IPS-18c (cell line): Measurements from ENCODE around the gene INSYN1.

ENCODE experiments used
- H3K4me3 ChIP-seq: 2 replicates; pipeline ENCODE4 v1.7.0; 2013; ENCODE audit warnings: low read depth, mild to moderate bottlenecking, low read length, moderate library complexity; ENCODE audit not compliant: insufficient read depth
- H3K9me3 ChIP-seq: one replicate; pipeline ENCODE4 v1.6.1; 2013; ENCODE audit warnings: mild to moderate bottlenecking, low read length, moderate library complexity; ENCODE audit not compliant: control insufficient read depth, insufficient read depth

Gene INSYN1

GRCh38 chr15:73755946-73756345, 2.8 kb upstream of the INSYN1 start:
- Histone ChIP-seq H3K9me3 (no peaks in the 10 kb centered on the region), H3K4me3 (no peak overlapping the region)

- Histone ChIP-seq H3K9me3 (no peaks in the 10 kb centered on the region), H3K4me3 (no peak overlapping the region)
These were observed 2.3 kb upstream of the INSYN1 start for GRCh38 chr15:73755481-73755880.

GRCh38 chr15:73754461-73754860, 1.3 kb upstream of the INSYN1 start:
- Histone ChIP-seq H3K4me3 (no peak overlapping the region), H3K9me3 (no peaks in the 10 kb centered on the region)

- Histone ChIP-seq H3K4me3 (peak overlapping the region; percentile 67), H3K9me3 (no peaks in the 10 kb centered on the region)
These were observed 351 bp downstream of the INSYN1 start for GRCh38 chr15:73752806-73753193.

- H3K4me3 ChIP-seq, result peak overlapping the region; percentile 67
- H3K9me3 ChIP-seq, result no peaks in the 10 kb centered on the region
These were observed 999 bp downstream of the INSYN1 start for GRCh38 chr15:73751899-73752805.

GRCh38 chr15:73751511-73751898, 1.6 kb downstream of the INSYN1 start:
- Histone ChIP-seq H3K9me3 (no peaks in the 10 kb centered on the region), H3K4me3 (peak overlapping the region; percentile 67)

GRCh38 chr15:73750951-73751350, 2.2 kb downstream of the INSYN1 start:
- H3K9me3 ChIP-seq, result no peaks in the 10 kb centered on the region

GRCh38 chr15:73750438-73750837, 2.7 kb downstream of the INSYN1 start:
- Histone ChIP-seq H3K9me3 (no peaks in the 10 kb centered on the region), H3K4me3 (no peak overlapping the region)

More at GRCh38 chr15:73750951-73751350, 2.2 kb downstream of the INSYN1 start:
- H3K4me3 ChIP-seq, result peak overlapping the region; percentile 67; the same call in 1 of the 2 replicates

- Histone ChIP-seq H3K9me3 (no peaks in the 10 kb centered on the region), H3K4me3 (no peak overlapping the region)
These were observed 3.2 kb downstream of the INSYN1 start for GRCh38 chr15:73749971-73750370.

- Histone ChIP-seq H3K9me3 (no peaks in the 10 kb centered on the region), H3K4me3 (no peak overlapping the region)
These were observed 3.6 kb downstream of the INSYN1 start for GRCh38 chr15:73749533-73749932.

- Histone ChIP-seq H3K4me3 (no peak overlapping the region), H3K9me3 (no peaks in the 10 kb centered on the region)
These were observed 4.4 kb downstream of the INSYN1 start for GRCh38 chr15:73748730-73749129.

- H3K9me3 ChIP-seq, result no peaks in the 10 kb centered on the region
These were observed 5.1 kb downstream of the INSYN1 start for GRCh38 chr15:73747847-73748590.

GRCh38 chr15:73746883-73747282, 6.3 kb downstream of the INSYN1 start:
- Histone ChIP-seq H3K4me3 (no peak overlapping the region), H3K9me3 (no peaks in the 10 kb centered on the region)

More at GRCh38 chr15:73747847-73748590, 5.1 kb downstream of the INSYN1 start:
- H3K4me3 ChIP-seq, result no peak overlapping the region

- no peaks in the 10 kb centered on the region for H3K9me3 ChIP-seq
- H3K4me3 ChIP-seq, result no peak overlapping the region
These were observed 6.9 kb downstream of the INSYN1 start for GRCh38 chr15:73746261-73746660.

GRCh38 chr15:73745073-73745472, 8.1 kb downstream of the INSYN1 start:
- no peak overlapping the region for H3K4me3 ChIP-seq
- H3K9me3 ChIP-seq, result no peaks in the 10 kb centered on the region

GRCh38 chr15:73744293-73744692, 8.9 kb downstream of the INSYN1 start:
- Histone ChIP-seq H3K9me3 (no peaks in the 10 kb centered on the region), H3K4me3 (no peak overlapping the region)

- Histone ChIP-seq H3K9me3 (no peaks in the 10 kb centered on the region), H3K4me3 (no peak overlapping the region)
These were observed 11.8 kb downstream of the INSYN1 start for GRCh38 chr15:73741321-73741836.
